ENCODE measurements around the gene KCNAB3.

Gene KCNAB3

DNA sequence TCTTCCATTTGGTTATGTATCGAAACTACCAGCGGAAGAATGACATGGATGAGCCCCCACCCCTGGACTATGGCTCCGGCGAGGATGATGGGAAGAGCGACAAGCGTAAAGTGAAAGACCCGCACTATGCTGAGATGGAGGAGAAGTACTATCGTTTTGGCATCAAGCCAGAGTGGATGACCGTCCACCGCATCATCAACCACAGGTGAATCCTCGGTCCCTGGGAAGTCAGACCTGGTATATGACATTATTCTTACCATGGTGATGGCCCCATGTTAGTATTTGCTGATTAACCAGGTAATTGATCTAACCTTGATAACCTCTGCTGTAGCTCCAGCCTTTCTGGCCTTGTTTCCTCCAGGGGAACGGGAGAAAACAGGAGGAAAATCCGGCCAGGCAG lies 32.6 kb downstream of the KCNAB3 start:
- no peak for DNase-seq (ENCODE audit: low spot score)

DNA sequence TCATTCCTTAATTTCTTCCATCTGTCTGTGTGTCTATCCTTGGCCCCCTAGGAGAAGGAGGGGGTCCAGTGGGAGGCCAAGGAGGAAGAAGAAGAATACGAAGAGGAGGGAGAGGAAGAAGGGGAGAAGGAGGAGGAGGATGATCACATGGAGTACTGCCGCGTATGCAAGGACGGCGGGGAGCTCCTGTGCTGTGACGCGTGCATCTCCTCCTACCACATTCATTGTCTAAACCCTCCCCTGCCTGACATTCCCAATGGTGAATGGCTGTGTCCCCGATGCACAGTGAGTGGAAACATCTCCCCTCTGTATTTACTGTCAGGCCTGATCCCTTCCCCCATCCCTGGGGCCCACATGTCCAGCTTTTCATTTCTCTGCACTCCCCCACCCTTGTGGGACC lies 34.8 kb downstream of the KCNAB3 start:
- no peak for DNase-seq (ENCODE audit: low spot score)

DNA sequence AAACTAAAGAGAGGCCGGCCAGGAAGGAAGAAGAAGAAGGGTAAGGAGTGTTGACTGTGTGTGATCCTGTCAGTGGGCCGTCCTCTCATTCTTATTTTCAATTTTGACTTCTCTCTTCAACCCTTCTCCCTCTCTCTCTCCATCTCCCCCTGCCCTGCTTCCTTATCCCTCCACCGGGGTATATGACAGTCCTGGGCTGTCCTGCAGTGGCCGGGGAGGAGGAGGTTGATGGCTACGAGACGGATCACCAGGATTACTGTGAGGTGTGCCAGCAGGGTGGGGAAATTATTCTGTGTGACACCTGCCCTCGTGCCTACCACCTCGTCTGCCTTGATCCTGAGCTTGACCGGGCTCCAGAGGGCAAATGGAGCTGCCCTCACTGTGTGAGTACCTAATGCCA lies 35.4 kb downstream of the KCNAB3 start:
- DNase-seq (ENCODE audit: low spot score): no peak

DNA sequence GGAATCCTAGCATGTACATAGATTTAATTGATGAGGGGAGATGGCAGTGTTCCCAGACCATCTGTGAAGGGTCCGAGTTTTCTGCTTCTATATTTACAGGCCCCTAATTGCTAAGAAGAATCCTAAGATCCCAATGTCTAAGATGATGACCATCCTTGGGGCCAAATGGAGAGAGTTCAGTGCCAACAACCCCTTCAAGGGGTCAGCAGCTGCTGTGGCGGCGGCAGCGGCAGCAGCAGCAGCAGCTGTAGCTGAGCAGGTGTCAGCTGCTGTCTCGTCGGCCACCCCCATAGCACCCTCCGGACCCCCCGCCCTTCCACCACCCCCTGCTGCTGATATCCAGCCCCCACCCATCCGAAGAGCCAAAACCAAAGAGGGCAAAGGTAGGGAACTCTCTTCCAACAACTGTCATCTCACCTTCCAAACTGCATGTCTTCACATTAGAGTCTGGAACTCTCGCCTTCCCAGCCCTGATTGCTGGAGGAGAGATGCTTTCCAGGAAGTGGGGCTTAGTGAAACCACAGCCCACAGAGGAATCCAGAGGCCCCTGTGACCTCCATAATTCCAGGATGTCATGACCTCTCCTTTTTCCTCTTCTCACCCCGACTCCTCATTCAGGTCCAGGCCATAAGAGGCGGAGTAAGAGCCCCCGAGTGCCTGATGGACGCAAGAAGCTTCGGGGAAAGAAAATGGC lies 36.3 kb downstream of the KCNAB3 start:
- DNase-seq (ENCODE audit: low spot score): no peak

DNA sequence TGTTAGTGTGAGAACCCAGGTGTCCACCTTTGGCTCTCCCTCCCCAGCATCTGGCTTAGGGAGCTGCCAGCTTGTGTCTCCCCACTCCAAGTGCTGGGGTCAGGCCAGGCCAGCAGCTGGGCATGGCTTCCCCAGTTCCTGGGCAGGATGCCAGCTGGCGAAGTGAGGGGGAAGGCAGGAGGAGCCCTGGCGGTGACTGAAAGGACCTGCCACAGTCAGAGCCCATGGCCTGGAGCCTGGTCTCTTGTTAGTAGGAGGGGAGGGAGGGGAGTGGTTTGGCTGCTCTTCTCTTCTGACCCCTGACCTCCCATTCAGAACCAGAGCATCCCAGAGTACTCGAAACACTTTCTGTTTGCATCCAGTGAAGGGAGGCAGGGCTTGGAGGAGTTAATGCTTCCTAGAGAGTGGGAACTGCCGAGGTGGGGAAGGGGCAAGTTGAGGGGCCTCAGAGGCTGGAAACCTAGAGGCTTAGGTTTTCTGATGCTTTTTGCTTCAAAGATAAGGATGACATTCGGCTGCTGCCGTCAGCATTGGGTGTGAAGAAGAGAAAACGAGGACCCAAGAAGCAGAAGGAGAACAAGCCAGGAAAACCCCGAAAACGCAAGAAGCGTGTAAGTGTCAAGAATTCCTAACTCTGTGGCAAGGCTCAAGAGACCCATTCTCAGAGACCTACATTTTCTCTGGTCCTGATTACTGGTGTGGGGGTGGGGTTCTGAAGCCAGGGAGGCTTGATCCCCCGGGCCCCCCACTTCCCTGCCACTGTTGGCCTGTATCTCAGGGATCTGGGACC lies 40.3 kb downstream of the KCNAB3 start:
- DNase-seq (ENCODE audit: low spot score): peak; percentile 97

DNA sequence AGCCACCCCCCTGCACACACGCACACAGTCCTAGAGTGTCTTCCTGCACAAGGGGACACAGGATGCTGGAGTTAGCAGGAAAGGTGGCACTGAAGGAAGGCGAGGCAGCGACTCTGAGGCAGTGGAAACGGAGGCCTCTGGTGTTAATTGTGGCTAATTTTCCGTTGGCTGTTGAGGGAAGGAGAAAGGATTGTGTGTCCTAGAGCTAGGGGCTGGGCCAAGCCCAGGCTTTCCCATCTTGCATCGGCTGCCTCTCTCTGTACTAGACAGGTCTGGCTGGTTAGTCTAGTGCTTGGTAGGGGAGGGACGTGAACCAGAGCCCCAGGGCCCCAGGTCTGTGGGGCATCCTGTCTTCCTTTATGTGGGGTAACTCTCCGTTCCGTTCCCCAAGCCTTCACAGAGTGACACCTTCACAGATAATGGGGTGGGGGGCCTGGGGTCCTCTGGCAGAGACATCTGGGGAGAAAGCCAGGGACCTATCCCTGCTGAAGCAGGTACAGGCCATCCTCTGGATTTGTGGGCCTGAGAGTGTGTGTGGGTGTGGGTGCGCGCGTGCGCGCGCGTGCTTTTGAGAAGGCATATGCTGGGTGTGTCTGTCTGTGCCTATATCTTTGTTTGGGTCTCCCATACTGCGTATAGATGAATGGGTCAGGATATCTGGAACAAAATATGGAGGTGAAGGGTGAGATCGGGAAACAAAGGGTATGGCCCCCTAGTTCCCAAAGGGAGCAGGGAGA lies 41.3 kb downstream of the KCNAB3 start, which contains the start of gene CHD3:
TSS of gene CHD3 (plus strand) at position 606 of the 737 bp plus-strand sequence. CDS start 212 bp downstream, outside the sequence.
- DNase-seq (ENCODE audit: low spot score): no peak

DNA sequence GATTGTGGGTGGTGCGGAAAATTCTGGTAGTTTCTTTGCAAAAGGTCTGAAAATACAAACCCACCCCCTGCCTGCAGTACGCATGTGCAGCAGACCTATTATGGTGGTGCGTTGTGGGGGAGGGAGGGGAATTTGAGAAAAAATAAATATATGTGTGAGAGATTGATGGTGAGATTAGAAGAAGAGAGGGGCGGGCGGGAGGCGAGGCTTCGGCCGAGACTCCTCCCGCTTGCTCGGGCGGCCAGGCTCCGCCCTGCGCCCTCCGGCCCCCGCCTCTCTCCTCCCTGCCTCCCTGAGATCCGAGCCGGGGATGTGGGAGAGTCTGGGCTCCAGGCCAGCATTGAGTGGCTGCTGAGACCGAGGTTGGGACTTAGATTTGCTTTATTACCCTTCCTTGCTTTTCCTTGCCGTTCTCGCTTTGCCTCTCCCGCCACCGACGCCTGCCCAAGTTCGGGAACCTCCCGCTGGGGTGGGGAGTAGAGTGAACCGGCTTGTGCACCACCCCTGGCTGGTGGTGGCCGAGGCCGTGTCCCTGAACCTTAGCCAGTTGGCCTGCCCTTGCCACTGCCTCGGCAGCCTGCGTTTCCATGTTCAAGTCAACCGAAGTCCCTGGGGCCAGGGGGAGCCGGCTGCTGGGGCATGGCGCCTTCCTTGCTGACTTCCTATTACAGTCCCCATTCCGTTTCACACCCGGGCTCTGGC lies 42.0 kb downstream of the KCNAB3 start:
- DNase-seq (ENCODE audit: low spot score): peak; percentile 94

DNA sequence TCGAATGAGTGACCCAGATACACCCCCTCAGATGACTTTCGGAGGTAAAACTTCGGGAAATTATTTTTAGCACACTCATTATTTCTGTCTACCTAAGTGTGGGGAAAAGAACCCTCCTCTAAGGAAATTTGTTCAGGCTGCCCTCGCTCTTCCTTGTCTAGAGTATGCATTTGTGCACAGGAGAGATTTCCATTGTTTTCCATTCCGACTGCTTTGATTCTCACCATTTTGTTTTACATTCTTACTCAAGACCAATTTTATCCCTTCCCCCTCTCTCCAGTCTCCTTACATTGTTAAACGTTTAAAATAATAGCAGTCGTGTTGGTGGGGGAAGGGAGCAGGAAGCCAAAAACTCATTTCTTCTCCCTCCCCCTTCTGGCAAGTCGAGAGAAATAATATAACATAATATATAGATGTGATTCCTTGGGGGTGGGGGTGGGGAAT lies 42.6 kb downstream of the KCNAB3 start:
- peak; percentile 43 for DNase-seq (ENCODE audit: low spot score)

DNA sequence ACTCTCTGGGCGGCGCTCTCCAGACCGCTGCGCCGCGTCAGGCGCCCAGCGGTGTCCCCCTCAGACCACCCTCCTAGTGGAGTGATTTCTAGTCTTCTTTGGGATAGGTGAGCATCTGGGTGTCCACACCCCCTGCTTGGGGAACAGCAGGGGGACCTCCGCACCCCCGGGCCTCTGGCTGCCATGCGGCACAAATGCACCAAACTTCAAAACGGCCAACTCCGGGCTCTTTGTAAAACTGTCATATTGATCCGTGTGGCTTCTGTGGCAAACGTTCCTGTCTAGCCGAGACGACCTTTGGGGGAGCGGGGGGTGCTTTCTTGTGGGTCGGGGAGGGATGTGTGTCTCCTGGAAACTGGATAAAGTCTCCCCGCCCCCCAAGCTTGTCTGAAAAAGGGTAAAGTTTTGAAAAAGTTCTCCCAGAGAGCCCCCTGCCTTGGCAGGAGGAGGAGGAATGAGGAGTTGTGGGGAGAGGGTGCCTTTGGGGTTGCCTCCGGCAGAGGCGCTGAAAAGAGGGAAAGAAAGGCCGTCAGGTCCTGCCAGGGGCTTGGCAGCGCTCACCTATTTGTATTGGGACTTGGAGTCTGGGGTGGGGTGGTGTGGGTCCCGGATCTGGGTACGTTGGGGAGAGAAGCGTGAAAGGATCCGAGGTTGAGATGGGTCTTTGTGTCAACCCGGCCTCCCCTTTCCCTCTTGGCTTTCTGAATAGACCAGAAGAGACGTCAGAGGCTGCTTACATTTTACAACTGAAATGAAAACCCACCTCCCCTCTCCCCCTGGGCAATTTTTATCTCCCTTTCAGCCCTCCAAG lies 43.2 kb downstream of the KCNAB3 start:
- no peak for DNase-seq (ENCODE audit: low spot score)

DNA sequence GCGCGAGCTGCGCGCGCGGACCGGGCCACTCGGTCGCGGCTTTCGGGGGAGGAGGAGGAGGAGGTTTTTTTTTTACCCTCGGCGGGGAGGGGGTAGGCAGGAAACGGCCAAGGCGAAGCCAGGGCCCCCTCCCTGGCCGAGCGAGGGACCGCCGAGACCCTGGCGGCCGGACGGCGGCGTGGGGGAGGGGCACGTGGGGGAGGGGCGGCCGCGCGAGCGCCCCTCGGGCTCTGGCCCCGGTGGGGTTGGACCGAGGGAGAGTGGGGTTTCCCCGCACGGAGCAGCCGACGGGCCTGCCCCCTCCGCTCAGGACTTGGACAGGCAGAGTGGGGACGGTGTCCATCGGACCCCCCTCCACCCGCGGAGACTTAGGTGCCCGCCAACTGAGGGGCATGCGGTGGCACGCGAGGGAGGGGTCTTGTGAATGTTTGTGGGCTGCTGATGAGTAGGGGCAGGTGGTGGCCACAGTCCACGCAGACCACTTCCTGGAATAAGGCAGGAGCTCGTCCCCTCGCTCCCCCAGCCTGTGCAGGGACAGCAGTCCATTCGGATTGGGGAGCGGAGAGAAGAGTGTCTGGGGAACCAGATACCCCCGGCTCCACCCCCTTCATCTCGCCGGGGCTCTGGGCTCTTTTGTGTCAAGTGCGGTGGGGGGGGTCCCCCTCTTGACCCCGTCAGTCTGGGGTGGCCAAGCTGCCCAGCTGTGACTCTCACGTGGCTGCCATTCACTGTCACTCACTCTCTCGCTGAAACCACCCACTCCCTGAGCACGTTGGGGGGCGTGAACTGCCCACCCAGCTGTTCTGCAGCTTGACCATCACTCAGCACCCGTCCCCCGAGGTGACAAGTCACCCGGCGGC lies 44.1 kb downstream of the KCNAB3 start:
- DNase-seq (ENCODE audit: low spot score): no peak

DNA sequence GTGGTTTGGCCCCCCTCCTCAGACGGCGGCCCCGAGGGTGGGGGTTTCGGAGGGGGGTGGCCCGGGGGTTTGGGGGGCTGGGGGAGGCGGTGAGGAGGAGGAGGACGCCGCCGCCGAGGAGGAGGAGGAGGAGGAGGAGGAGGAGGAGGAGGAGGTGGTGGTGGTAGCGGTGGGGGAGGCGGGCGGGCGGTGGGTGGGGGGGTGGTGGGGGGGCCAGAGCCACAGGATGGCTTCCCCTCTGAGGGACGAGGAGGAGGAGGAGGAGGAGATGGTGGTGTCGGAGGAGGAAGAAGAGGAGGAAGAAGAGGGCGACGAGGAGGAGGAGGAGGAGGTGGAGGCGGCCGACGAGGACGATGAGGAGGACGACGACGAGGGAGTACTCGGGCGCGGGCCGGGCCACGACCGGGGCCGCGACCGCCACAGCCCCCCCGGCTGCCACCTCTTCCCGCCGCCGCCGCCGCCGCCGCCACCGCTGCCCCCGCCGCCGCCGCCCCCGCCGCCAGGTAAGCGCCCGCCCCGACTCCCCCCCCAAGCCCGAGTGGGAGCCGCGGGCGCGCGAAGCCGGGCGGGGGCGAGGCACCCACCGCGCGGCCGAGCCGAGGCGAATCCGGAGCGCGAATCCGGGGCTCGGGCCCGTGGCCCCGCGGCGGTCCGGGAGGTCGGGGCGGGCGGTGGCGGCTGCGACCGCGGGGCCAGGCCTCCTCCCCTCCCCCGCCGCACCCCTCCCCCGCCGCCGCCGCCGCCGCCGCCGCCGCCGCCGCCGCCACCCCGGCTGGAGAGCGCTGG lies 44.9 kb downstream of the KCNAB3 start:
- no peak for DNase-seq (ENCODE audit: low spot score)

DNA sequence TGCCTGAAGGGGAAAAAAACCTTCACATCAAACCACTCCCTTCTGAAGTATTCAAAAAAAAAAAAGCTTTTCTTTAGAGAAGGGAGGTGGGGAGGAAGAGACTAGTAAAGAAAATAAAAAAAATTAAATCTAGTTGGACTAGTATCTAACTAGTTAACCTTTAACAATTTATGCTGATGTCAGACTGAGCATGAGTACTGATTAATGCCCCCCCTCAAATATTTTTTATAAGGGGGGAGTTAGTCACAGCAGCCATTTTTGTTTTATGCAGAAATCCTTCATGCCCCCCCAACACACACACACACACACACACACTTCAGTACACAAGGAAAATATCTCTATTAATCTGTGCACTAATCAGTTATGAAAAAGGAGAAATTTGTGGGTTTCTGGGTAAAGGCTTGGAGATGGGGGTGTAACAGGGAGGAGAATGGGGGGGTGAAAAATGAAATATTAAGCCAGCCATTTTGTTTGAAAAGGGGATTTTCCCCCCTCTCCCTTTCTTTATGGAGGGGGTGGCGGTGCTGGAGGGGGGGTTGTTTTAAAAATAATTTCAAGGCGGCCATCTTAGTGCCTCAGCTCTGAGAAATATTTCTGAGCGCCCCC lies 45.8 kb downstream of the KCNAB3 start:
- no peak for DNase-seq (ENCODE audit: low spot score)

DNA sequence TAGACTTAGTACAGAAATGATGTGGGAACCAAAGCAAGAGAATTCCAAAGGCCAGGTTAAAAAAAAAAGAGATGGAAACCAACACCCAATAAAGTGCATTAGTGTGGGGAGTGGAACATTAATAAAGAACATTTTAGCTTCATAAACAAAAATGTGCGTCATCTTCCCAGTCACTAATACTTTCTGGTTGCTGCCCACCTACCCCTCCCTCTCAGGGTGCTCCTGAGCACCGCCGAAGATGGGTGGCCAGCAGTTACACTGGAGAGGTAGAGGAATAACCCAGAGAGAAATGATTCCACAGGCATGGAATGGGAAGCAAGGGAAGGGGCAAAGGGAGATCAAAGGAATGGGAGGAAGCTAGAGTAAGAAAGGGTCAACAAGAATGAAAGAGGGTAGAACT lies 47.0 kb downstream of the KCNAB3 start:
- no peak for DNase-seq (ENCODE audit: low spot score)

DNA sequence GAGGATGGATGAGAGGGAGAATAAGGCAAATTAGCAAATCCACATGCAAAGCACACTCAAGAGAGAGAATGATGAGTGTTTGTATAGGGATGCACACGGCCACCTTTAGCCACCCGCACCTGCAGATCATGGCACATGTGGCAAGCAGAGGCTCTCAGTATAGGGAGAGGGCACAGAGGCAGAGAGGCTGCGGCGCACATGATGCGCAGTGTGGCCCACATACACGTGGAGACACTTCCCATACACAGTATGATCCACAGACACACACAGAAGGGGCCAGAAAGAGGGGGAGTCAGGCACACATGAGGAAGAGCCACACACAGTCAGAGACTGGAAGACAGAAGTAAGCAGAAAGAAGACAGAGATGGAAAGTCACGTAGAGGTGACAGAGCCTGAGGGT lies 47.6 kb downstream of the KCNAB3 start:
- DNase-seq (ENCODE audit: low spot score): no peak

DNA sequence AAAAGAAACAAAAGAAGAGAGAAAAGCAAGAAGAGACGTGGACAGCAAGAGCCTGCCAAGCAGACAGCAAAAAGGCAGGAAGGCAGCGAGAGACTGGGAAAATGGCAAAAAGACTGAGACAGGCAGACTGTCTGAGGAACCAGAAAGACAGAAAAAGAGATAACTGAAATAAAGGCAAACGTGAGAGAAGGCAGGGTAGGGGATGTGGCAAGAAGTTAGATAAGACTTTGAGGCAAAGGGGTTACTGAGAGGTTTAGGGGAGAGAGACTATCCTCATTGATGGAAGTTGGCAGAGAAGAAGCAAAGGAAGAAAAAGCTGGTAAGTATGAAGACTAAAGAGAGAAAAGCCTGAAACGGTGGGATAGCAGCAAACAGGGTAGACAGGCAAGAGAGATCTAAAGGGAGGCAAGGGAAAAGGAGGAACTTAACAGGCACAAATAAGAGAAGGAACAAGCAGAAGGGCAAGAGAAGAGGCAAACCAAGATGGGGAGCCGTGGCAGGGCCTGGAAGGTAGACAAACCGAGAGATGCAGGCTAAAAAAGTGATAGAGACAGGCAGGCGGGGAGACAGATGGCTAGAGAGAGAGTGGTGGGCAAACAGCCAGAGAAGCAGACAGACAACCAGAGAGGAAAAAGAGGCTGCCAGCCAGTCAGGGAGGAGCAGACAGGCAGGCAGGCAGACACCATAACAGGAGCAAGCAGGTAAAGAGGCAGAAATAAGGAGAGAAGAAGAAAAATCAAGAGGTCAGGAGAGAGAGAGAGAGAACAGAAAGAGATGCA lies 48.2 kb downstream of the KCNAB3 start:
- DNase-seq (ENCODE audit: low spot score): no peak

DNA sequence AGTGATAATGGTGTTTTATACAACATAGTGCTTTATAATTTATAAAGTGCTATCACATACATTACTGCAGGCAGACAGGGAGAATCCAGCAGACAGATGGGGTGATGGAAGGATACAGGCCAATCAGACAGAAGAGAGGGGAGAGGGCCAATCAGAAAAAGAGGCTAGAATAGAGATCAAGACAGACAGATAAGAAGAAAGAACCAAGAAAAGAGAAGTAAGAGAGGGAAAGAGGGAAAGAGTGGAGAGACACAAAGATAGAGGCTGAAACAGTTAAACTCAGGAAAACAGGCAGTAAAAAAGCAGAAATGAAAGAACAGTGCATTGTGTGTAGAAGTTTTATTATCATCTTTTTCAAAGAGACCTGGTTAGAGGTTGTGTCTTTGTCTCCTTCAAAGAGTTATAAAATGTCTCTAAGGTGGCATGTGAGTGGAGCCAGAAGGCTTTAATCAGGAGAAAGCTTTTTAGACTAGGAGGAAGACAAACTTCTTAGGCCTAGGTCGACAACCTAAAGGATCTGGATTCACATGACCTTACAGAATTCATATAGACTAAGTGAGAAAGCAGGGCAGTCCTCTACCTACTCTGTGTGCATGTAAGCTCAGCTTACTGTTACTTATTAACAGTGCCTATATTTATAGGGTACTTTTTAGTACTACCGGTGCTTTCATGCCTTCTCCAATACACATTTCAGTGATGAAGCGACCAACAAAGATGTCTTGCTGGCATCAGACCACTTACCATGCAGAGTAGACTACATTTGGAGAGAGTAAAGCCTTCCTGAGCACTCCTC lies 49.4 kb downstream of the KCNAB3 start:
- no peak for DNase-seq (ENCODE audit: low spot score)

DNA sequence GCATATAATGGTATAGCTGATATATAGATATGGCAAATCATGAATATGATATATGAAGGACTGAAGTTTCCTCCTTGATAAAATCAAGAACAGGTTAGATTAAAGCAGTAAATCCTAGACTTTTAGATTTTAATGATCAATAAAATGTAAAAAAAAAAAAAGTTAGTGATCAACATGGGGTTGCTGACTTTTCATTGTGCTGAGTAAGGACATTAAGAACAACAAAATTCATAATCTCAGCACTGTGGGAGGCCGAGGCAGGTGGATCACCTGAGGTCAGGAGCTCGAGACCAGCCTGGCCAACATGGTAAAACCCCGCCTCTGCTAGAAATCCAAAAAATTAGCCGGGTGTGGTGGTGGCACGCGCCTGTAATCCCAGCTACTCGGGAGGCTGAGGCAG lies 51.4 kb downstream of the KCNAB3 start:
- no peak for DNase-seq (ENCODE audit: low spot score)

Data from putamen (tissue), 1 donor.